B cell (primary cell): ENCODE data around the gene P2RX6.

ENCODE experiments used
- EZH2 ChIP-seq: IDR thresholded peaks from 2 replicates; pipeline ENCODE4 v1.6.1; 2012; ENCODE audit warnings: borderline replicate concordance, low read depth, mild to moderate bottlenecking, moderate library complexity, low read length; ENCODE audit not compliant: insufficient read depth, poor library complexity, severe bottlenecking
- TF ChIP-seq, protein P1 (sequence below): fragments of 200-600 bp; IDR thresholded peaks from one replicate; pipeline ENCODE4 v1.8.0; 2022; ENCODE audit warnings: antibody characterized with exemption, mild to moderate bottlenecking

- TF ChIP-seq, protein P1, sequence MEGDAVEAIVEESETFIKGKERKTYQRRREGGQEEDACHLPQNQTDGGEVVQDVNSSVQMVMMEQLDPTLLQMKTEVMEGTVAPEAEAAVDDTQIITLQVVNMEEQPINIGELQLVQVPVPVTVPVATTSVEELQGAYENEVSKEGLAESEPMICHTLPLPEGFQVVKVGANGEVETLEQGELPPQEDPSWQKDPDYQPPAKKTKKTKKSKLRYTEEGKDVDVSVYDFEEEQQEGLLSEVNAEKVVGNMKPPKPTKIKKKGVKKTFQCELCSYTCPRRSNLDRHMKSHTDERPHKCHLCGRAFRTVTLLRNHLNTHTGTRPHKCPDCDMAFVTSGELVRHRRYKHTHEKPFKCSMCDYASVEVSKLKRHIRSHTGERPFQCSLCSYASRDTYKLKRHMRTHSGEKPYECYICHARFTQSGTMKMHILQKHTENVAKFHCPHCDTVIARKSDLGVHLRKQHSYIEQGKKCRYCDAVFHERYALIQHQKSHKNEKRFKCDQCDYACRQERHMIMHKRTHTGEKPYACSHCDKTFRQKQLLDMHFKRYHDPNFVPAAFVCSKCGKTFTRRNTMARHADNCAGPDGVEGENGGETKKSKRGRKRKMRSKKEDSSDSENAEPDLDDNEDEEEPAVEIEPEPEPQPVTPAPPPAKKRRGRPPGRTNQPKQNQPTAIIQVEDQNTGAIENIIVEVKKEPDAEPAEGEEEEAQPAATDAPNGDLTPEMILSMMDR: no peak
- no peak for TF ChIP-seq EZH2
Observed at GRCh38 chr22:20967697-20968211, 47.2 kb upstream of the P2RX6 start.
